ENCODE data around the gene TICRR. TPM values are rescaled to one million over a fixed set of nuclear protein-coding genes. Genes with fewer than 3 reads are reported as not detected.

TICRR gene
- total RNA-seq, 1 experiment from 2014 or later, result 37.4 TPM

DNA sequence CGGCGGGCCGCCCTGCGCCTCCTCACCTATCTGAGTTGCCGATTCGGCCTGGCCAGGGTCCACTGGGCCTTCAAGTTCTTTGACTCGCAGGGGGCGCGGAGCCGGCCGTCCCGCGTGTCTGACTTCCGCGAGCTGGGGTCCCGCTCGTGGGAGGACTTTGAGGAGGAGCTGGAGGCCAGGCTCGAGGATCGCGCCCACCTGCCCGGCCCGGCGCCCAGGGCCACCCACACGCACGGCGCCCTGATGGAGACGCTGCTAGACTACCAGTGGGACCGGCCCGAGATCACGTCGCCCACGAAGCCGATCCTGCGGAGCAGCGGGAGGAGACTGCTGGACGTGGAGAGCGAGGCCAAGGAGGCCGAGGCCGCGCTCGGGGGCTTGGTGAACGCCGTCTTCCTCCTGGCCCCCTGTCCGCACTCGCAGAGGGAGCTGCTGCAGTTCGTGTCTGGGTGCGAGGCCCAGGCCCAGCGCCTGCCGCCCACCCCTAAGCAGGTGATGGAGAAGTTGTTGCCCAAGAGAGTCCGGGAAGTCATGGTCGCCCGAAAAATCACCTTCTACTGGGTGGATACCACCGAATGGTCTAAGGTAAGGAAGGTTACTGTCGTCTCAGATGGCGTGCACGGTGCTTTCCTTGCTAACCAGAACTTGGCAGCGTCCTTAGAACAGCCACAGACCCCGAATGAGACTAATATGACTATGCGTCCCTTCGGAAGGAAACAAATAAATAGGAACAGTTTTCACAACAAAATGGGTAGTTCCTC, 567 bp downstream of the TICRR start (continued):
- TF ChIP-seq FOXJ3 (CRISPR knock-in tag; IDR thresholded peaks at IDR 0.05; ENCODE audit: borderline replicate concordance), result no peak
- peak; percentile 43; the same call in 1 of the 2 replicates for TF ChIP-seq CREB1 (CRISPR knock-in tag; IDR thresholded peaks at IDR 0.05)
- no peak for TF ChIP-seq SOX15 (CRISPR knock-in tag; IDR thresholded peaks at IDR 0.05)
- TF ChIP-seq JUN (CRISPR knock-in tag; IDR thresholded peaks at IDR 0.05), result peak; percentile 22; the same call in 1 of the 2 replicates
- no peak for TF ChIP-seq GTF2I (CRISPR knock-in tag; conservative IDR thresholded peaks at IDR 0.05)
- no peak for TF ChIP-seq MXD4 (CRISPR knock-in tag; IDR thresholded peaks at IDR 0.05; ENCODE audit: borderline replicate concordance)
- TF ChIP-seq, protein P1, sequence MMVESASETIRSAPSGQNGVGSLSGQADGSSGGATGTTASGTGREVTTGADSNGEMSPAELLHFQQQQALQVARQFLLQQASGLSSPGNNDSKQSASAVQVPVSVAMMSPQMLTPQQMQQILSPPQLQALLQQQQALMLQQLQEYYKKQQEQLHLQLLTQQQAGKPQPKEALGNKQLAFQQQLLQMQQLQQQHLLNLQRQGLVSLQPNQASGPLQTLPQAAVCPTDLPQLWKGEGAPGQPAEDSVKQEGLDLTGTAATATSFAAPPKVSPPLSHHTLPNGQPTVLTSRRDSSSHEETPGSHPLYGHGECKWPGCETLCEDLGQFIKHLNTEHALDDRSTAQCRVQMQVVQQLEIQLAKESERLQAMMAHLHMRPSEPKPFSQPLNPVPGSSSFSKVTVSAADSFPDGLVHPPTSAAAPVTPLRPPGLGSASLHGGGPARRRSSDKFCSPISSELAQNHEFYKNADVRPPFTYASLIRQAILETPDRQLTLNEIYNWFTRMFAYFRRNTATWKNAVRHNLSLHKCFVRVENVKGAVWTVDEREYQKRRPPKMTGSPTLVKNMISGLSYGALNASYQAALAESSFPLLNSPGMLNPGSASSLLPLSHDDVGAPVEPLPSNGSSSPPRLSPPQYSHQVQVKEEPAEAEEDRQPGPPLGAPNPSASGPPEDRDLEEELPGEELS (CRISPR knock-in tag; IDR thresholded peaks at IDR 0.05), result peak; percentile 77
- TF ChIP-seq, protein P2, sequence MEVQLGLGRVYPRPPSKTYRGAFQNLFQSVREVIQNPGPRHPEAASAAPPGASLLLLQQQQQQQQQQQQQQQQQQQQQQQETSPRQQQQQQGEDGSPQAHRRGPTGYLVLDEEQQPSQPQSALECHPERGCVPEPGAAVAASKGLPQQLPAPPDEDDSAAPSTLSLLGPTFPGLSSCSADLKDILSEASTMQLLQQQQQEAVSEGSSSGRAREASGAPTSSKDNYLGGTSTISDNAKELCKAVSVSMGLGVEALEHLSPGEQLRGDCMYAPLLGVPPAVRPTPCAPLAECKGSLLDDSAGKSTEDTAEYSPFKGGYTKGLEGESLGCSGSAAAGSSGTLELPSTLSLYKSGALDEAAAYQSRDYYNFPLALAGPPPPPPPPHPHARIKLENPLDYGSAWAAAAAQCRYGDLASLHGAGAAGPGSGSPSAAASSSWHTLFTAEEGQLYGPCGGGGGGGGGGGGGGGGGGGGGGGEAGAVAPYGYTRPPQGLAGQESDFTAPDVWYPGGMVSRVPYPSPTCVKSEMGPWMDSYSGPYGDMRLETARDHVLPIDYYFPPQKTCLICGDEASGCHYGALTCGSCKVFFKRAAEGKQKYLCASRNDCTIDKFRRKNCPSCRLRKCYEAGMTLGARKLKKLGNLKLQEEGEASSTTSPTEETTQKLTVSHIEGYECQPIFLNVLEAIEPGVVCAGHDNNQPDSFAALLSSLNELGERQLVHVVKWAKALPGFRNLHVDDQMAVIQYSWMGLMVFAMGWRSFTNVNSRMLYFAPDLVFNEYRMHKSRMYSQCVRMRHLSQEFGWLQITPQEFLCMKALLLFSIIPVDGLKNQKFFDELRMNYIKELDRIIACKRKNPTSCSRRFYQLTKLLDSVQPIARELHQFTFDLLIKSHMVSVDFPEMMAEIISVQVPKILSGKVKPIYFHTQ (CRISPR knock-in tag; IDR thresholded peaks at IDR 0.05), result no peak
- TF ChIP-seq GRHL2 (CRISPR knock-in tag; IDR thresholded peaks at IDR 0.05; ENCODE audit: insufficient replicate concordance, severe bottlenecking), result no peak
- TF ChIP-seq PRRX2 (CRISPR knock-in tag; IDR thresholded peaks at IDR 0.05), result no peak
- no peak for TF ChIP-seq TEAD4 (CRISPR knock-in tag; IDR thresholded peaks at IDR 0.05)
- no peak for TF ChIP-seq ZNF671 (CRISPR knock-in tag; IDR thresholded peaks at IDR 0.05)
- TF ChIP-seq ZBTB21 (CRISPR knock-in tag; IDR thresholded peaks at IDR 0.05; ENCODE audit: borderline replicate concordance), result no peak
- no peak for TF ChIP-seq NFATC4 (CRISPR knock-in tag; IDR thresholded peaks at IDR 0.05)
- TF ChIP-seq, protein P3, sequence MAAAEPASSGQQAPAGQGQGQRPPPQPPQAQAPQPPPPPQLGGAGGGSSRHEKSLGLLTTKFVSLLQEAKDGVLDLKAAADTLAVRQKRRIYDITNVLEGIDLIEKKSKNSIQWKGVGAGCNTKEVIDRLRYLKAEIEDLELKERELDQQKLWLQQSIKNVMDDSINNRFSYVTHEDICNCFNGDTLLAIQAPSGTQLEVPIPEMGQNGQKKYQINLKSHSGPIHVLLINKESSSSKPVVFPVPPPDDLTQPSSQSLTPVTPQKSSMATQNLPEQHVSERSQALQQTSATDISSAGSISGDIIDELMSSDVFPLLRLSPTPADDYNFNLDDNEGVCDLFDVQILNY (CRISPR knock-in tag; IDR thresholded peaks at IDR 0.05), result peak; percentile 48; the same call in 1 of the 2 replicates
- TF ChIP-seq, protein P4, sequence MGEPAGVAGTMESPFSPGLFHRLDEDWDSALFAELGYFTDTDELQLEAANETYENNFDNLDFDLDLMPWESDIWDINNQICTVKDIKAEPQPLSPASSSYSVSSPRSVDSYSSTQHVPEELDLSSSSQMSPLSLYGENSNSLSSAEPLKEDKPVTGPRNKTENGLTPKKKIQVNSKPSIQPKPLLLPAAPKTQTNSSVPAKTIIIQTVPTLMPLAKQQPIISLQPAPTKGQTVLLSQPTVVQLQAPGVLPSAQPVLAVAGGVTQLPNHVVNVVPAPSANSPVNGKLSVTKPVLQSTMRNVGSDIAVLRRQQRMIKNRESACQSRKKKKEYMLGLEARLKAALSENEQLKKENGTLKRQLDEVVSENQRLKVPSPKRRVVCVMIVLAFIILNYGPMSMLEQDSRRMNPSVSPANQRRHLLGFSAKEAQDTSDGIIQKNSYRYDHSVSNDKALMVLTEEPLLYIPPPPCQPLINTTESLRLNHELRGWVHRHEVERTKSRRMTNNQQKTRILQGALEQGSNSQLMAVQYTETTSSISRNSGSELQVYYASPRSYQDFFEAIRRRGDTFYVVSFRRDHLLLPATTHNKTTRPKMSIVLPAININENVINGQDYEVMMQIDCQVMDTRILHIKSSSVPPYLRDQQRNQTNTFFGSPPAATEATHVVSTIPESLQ (CRISPR knock-in tag; IDR thresholded peaks at IDR 0.05), result no peak
- TF ChIP-seq, protein P5, sequence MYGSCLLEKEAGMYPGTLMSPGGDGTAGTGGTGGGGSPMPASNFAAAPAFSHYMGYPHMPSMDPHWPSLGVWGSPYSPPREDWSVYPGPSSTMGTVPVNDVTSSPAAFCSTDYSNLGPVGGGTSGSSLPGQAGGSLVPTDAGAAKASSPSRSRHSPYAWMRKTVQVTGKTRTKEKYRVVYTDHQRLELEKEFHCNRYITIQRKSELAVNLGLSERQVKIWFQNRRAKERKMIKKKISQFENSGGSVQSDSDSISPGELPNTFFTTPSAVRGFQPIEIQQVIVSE (CRISPR knock-in tag; IDR thresholded peaks at IDR 0.05; ENCODE audit: borderline replicate concordance), result no peak
- no peak for TF ChIP-seq JAZF1 (CRISPR knock-in tag; IDR thresholded peaks at IDR 0.05)
- TF ChIP-seq, protein P6, sequence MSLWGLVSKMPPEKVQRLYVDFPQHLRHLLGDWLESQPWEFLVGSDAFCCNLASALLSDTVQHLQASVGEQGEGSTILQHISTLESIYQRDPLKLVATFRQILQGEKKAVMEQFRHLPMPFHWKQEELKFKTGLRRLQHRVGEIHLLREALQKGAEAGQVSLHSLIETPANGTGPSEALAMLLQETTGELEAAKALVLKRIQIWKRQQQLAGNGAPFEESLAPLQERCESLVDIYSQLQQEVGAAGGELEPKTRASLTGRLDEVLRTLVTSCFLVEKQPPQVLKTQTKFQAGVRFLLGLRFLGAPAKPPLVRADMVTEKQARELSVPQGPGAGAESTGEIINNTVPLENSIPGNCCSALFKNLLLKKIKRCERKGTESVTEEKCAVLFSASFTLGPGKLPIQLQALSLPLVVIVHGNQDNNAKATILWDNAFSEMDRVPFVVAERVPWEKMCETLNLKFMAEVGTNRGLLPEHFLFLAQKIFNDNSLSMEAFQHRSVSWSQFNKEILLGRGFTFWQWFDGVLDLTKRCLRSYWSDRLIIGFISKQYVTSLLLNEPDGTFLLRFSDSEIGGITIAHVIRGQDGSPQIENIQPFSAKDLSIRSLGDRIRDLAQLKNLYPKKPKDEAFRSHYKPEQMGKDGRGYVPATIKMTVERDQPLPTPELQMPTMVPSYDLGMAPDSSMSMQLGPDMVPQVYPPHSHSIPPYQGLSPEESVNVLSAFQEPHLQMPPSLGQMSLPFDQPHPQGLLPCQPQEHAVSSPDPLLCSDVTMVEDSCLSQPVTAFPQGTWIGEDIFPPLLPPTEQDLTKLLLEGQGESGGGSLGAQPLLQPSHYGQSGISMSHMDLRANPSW (CRISPR knock-in tag; conservative IDR thresholded peaks at IDR 0.05; ENCODE audit: low read depth), result no peak
- TF ChIP-seq, protein P7, sequence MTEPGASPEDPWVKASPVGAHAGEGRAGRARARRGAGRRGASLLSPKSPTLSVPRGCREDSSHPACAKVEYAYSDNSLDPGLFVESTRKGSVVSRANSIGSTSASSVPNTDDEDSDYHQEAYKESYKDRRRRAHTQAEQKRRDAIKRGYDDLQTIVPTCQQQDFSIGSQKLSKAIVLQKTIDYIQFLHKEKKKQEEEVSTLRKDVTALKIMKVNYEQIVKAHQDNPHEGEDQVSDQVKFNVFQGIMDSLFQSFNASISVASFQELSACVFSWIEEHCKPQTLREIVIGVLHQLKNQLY (CRISPR knock-in tag; IDR thresholded peaks at IDR 0.05), result 0 out of 2 replicates have a peak, but pooled peaks have one; percentile 44
- 0 out of 2 replicates have a peak, but pooled peaks have one; percentile 29 for TF ChIP-seq CREM (CRISPR knock-in tag; IDR thresholded peaks at IDR 0.05)
- no peak for TF ChIP-seq RELA (CRISPR knock-in tag; IDR thresholded peaks at IDR 0.05; ENCODE audit: borderline replicate concordance)
- TF ChIP-seq, protein P8, sequence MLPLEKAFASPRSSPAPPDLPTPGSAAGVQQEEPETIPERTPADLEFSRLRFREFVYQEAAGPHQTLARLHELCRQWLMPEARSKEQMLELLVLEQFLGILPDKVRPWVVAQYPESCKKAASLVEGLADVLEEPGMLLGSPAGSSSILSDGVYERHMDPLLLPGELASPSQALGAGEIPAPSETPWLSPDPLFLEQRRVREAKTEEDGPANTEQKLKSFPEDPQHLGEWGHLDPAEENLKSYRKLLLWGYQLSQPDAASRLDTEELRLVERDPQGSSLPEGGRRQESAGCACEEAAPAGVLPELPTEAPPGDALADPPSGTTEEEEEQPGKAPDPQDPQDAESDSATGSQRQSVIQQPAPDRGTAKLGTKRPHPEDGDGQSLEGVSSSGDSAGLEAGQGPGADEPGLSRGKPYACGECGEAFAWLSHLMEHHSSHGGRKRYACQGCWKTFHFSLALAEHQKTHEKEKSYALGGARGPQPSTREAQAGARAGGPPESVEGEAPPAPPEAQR (CRISPR knock-in tag; IDR thresholded peaks at IDR 0.05), result no peak
- TF ChIP-seq, protein P9, sequence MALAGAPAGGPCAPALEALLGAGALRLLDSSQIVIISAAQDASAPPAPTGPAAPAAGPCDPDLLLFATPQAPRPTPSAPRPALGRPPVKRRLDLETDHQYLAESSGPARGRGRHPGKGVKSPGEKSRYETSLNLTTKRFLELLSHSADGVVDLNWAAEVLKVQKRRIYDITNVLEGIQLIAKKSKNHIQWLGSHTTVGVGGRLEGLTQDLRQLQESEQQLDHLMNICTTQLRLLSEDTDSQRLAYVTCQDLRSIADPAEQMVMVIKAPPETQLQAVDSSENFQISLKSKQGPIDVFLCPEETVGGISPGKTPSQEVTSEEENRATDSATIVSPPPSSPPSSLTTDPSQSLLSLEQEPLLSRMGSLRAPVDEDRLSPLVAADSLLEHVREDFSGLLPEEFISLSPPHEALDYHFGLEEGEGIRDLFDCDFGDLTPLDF (CRISPR knock-in tag; IDR thresholded peaks at IDR 0.05), result no peak; the same call in 1 of the 2 replicates

Measured in WTC11 (cell line).